ENCODE measurements around the gene TFCP2. TPM values are rescaled to one million over a fixed set of nuclear protein-coding genes. Genes with fewer than 3 reads are reported as not detected.
A peak's percentile ranks its signal among the peaks of the same experiment; 100 is the strongest.
"Not testable (repeated sequence)": the region's sequence is repeated elsewhere in the genome, so short reads cannot be mapped to it uniquely, and the experiment has no call there.

Gene TFCP2
- polyA plus RNA-seq, 3 donors = 7.1 to 25.4 (median 14.2) TPM

DNA sequence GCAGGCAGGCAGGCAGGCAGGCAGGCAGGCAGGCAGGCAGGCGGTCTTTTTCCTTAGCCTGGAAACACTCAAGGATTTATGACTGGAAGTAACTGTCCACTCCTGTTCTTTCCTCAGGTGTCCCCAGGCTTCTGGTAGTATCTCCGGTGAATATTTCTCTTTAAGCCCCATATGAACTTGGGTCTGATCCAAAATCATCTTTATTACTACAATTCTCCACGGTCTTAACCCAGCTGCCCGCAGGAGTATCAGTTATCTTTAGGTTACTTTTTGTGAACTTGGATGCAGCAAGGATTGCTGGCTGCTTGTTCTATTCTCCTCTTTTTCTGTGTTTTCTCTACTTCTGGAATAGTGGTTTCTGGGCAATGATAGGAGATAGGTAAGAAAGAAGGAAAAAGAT is 92.8 kb downstream of the TFCP2 start:
- H3K4me1 Mint-ChIP-seq = peaks cover 21% of the 10 kb centered on the region
- Histone ChIP-seq H2AFZ (ENCODE audit: insufficient read depth, low read depth, low read length, poor library complexity, severe bottlenecking) (no peak overlapping the region), H3K4me2 (replicated peaks; ENCODE audit: extremely low read depth, low read length, poor library complexity, severe bottlenecking) (no peak overlapping the region), H3K79me2 (ENCODE audit: insufficient read depth, low read length) (peaks cover 19% of the 10 kb centered on the region), H3K36me3 (replicated peaks in 1 of 2; ENCODE audit: control insufficient read depth in 1 of 2, insufficient read depth in 2 of 2, low read length in 2 of 2) (peaks cover 0 to 13% of the 10 kb centered on the region in 2 donors), H3K27ac (ENCODE audit: low read depth in 1 of 2, low read length in 2 of 2) (no peak overlapping the region), H3K9me3 (replicated peaks in 1 of 2; ENCODE audit: control insufficient read depth in 1 of 2, insufficient read depth in 1 of 2, low read length in 2 of 2) (no peaks in the 10 kb centered on the region), H3K9ac (ENCODE audit: insufficient read depth, low read length, poor library complexity, severe bottlenecking) (no peak overlapping the region), H3K27me3 (ENCODE audit: control insufficient read depth in 2 of 2, insufficient read depth in 2 of 2, low read length in 2 of 2) (no peaks in the 10 kb centered on the region), H3K4me3 (replicated peaks in 1 of 3; ENCODE audit: low read depth in 2 of 3, low read length in 3 of 3) (no peak overlapping the region), H3K4me1 (ENCODE audit: control insufficient read depth in 1 of 2, insufficient read depth in 2 of 2, low read length in 2 of 2) (peaks cover 17 to 25% of the 10 kb centered on the region in 2 donors), H4K20me1 (ENCODE audit: insufficient read depth, low read length) (peaks cover 28% of the 10 kb centered on the region)
- no peak for DNase-seq
- no peak overlapping the region for H3K27ac Mint-ChIP-seq
- no peak overlapping the region for H3K4me3 Mint-ChIP-seq
- TF ChIP-seq, protein P1, sequence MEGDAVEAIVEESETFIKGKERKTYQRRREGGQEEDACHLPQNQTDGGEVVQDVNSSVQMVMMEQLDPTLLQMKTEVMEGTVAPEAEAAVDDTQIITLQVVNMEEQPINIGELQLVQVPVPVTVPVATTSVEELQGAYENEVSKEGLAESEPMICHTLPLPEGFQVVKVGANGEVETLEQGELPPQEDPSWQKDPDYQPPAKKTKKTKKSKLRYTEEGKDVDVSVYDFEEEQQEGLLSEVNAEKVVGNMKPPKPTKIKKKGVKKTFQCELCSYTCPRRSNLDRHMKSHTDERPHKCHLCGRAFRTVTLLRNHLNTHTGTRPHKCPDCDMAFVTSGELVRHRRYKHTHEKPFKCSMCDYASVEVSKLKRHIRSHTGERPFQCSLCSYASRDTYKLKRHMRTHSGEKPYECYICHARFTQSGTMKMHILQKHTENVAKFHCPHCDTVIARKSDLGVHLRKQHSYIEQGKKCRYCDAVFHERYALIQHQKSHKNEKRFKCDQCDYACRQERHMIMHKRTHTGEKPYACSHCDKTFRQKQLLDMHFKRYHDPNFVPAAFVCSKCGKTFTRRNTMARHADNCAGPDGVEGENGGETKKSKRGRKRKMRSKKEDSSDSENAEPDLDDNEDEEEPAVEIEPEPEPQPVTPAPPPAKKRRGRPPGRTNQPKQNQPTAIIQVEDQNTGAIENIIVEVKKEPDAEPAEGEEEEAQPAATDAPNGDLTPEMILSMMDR (IDR thresholded peaks at IDR 0.05) = no peak
- intact Hi-C loops (cut with micrococcal nuclease) = loop anchor here (10.0 kb wide), 2 partner anchors 165 to 315 kb away; partner anchors contain the start of gene ATF1 (in 1 of the 2)
- H3K36me3 Mint-ChIP-seq = peaks cover 13 to 18% of the 10 kb centered on the region in 2 donors
- H3K9me3 Mint-ChIP-seq = peaks cover 0 to 3% (median 0%) of the 10 kb centered on the region in 7 donors
- no peaks in the 10 kb centered on the region for H3K27me3 Mint-ChIP-seq (ENCODE audit: low read depth in 3 of 3)
- WGBS (ENCODE audit: insufficient coverage) = no CpG with 5 or more reads among the region's 4 CpGs

DNA sequence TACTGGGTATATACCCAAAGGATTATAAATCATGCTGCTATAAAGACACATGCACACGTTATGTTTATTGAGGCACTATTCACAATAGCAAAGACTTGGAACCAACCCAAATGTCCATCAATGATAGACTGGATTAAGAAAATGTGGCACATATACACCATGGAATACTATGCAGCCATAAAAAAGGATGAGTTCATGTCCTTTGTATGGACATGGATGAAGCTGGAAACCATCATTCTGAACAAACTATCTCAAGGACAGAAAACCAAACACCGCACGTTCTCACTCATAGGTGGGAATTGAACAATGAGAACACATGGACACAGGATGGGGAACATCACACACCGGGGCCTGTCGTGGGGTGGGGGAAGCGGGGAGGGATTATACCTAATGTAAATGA is 94.1 kb downstream of the TFCP2 start:
- H3K4me2 ChIP-seq (replicated peaks; ENCODE audit: extremely low read depth, low read length, poor library complexity, severe bottlenecking); H3K27me3 ChIP-seq (ENCODE audit: control insufficient read depth in 2 of 2, insufficient read depth in 2 of 2, low read length in 2 of 2); H3K9me3 ChIP-seq (replicated peaks in 1 of 2; ENCODE audit: control insufficient read depth in 1 of 2, insufficient read depth in 1 of 2, low read length in 2 of 2); H3K27ac ChIP-seq (ENCODE audit: low read depth in 1 of 2, low read length in 2 of 2); DNase-seq; H3K9me3 Mint-ChIP-seq; intact Hi-C loops (cut with micrococcal nuclease); H3K4me3 ChIP-seq (replicated peaks in 1 of 3; ENCODE audit: low read depth in 2 of 3, low read length in 3 of 3); H3K27me3 Mint-ChIP-seq (ENCODE audit: low read depth in 3 of 3); H3K9ac ChIP-seq (ENCODE audit: insufficient read depth, low read length, poor library complexity, severe bottlenecking); H3K4me3 Mint-ChIP-seq; H2AFZ ChIP-seq (ENCODE audit: insufficient read depth, low read depth, low read length, poor library complexity, severe bottlenecking): not testable (repeated sequence)
- Mint-ChIP-seq H3K4me1 (peaks cover 17% of the 10 kb centered on the region), H3K27ac (peak overlapping the region in 1 of 7 donors; percentile 52), H3K36me3 (peaks cover 17 to 24% of the 10 kb centered on the region in 2 donors)
- Histone ChIP-seq H3K36me3 (replicated peaks in 1 of 2; ENCODE audit: control insufficient read depth in 1 of 2, insufficient read depth in 2 of 2, low read length in 2 of 2) (peaks cover under 1 to 20% of the 10 kb centered on the region in 2 donors), H3K79me2 (ENCODE audit: insufficient read depth, low read length) (peaks cover 19% of the 10 kb centered on the region), H3K4me1 (ENCODE audit: control insufficient read depth in 1 of 2, insufficient read depth in 2 of 2, low read length in 2 of 2) (peaks cover 14 to 20% of the 10 kb centered on the region in 2 donors), H4K20me1 (ENCODE audit: insufficient read depth, low read length) (peaks cover 28% of the 10 kb centered on the region)
- no CpG with 5 or more reads among the region's 6 CpGs for WGBS (ENCODE audit: insufficient coverage)

GRCh38 chr12:51078346-51078745 is 94.6 kb downstream of the TFCP2 start:
- H2AFZ ChIP-seq (ENCODE audit: insufficient read depth, low read depth, low read length, poor library complexity, severe bottlenecking); H3K9me3 Mint-ChIP-seq; H3K9ac ChIP-seq (ENCODE audit: insufficient read depth, low read length, poor library complexity, severe bottlenecking); intact Hi-C loops (cut with micrococcal nuclease); H3K4me3 ChIP-seq (replicated peaks in 1 of 3; ENCODE audit: low read depth in 2 of 3, low read length in 3 of 3); H3K27ac Mint-ChIP-seq; H3K27me3 ChIP-seq (ENCODE audit: control insufficient read depth in 2 of 2, insufficient read depth in 2 of 2, low read length in 2 of 2); H3K4me2 ChIP-seq (replicated peaks; ENCODE audit: extremely low read depth, low read length, poor library complexity, severe bottlenecking); H3K27me3 Mint-ChIP-seq (ENCODE audit: low read depth in 3 of 3); DNase-seq; H3K27ac ChIP-seq (ENCODE audit: low read depth in 1 of 2, low read length in 2 of 2); H3K9me3 ChIP-seq (replicated peaks in 1 of 2; ENCODE audit: control insufficient read depth in 1 of 2, insufficient read depth in 1 of 2, low read length in 2 of 2); H3K4me3 Mint-ChIP-seq: not testable (repeated sequence)
- Histone ChIP-seq H3K4me1 (ENCODE audit: control insufficient read depth in 1 of 2, insufficient read depth in 2 of 2, low read length in 2 of 2) (peaks cover 10 to 16% of the 10 kb centered on the region in 2 donors), H3K79me2 (ENCODE audit: insufficient read depth, low read length) (peaks cover 19% of the 10 kb centered on the region), H4K20me1 (ENCODE audit: insufficient read depth, low read length) (peaks cover 28% of the 10 kb centered on the region), H3K36me3 (replicated peaks in 1 of 2; ENCODE audit: control insufficient read depth in 1 of 2, insufficient read depth in 2 of 2, low read length in 2 of 2) (peaks cover 4 to 25% of the 10 kb centered on the region in 2 donors)
- Mint-ChIP-seq H3K36me3 (peaks cover 22 to 29% of the 10 kb centered on the region in 2 donors), H3K4me1 (peaks cover 14% of the 10 kb centered on the region)
- WGBS (ENCODE audit: insufficient coverage) = no CpG with 5 or more reads among the region's 5 CpGs
